GM18909 (cell line): ENCODE data around the gene SPPL3.
A peak's percentile ranks its signal among the peaks of the same experiment; 100 is the strongest.

ENCODE experiments used
- ATAC-seq: cut with Tn5 transposase; IDR thresholded peaks from one replicate; pipeline ENCODE4 v1.9.1; 2021; ENCODE audit warnings: mild to moderate bottlenecking; ENCODE audit not compliant: unreplicated experiment, poor library complexity

The SPPL3 gene

GRCh38 chr12:120825337-120825736, 78.8 kb downstream of the SPPL3 start:
- ATAC-seq, result no peak

DNA sequence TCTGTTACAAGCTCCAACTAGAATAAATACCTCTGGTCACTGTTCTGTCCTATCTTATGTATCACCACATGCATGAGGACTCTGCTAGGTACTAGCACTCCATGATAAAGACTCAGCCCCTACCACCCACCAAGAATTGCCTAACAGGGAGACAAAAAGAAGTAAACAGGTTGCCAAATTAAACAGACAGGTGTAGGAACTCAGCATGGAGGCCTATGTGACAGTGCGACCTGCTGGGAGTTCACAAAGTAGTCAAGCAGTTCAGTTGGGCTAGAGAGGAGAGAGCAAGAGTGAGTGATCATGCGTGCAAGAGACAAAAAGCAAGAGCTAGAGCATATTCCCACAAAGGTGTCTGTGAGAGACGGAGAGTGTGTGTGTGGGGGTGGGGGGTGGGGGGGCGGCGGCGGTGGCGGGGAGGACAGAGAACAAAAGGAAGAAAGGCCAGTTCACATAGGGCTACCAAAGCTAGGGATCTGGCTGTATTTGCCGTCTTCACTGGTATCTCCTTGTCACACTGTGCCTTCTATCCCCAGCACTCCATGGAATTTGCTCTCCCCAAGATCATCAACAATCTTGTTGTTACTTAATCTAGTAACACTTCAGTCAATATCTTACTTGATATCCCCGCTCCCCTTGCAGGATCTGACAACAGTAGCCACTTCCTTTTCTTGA, 81.2 kb downstream of the SPPL3 start:
- ATAC-seq, result no peak

GRCh38 chr12:120821878-120822277, 82.3 kb downstream of the SPPL3 start:
- no peak for ATAC-seq

GRCh38 chr12:120820884-120821510, 83.2 kb downstream of the SPPL3 start:
- no peak for ATAC-seq

DNA sequence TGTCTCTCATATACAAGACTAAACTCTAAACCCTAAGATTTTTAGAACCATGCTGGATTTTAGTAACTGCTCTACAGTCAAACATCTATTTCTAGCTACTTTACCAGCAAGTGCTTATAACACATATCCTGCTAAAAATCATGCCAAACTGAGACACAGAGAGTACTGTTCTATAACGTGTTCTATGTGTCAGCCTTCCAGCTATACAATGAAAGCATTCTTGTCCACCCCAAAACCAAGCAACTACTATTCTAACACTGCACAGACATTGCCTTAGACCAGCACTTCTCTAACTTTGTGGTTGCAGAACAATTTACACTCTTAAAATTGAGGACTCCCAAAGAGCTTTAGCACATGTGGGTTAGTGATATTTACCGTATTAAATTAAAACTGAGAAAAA, 85.7 kb downstream of the SPPL3 start:
- no peak for ATAC-seq

DNA sequence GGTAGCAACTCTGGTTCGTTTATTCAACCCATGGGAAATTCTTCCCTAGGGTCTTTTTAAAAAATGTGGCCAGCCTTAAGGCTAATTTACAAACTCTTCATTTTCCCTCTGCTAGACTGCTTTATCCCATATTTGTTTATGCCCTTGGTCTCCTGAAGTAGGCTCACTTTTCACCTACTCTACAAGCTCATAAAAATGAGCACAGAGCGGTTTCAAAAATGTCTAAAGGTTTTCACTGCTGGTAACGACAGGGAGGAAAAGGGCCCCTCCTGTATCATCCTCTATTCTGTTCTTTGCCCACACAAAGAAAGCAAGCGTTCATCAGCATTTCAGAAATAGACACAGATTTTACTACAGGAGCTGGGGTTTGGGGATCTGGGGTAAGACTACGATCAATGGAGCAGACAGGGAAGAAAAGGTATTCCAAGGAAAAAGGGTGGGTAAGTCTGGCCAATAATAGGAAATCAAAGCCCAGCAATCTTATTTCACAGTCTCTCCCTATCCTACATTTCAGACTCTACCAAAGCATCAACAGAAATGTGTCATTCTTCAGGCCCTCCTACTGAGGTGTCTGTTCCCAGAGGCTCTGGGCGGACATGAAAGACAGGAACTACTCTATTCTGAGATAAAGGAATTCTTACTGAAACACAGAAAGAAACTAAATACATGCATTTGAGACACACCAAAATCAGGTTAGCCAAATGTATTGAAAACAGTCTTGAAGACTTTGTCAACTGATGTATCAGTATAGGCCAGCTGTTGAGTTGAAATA, 86.4 kb downstream of the SPPL3 start:
- ATAC-seq, result no peak

DNA sequence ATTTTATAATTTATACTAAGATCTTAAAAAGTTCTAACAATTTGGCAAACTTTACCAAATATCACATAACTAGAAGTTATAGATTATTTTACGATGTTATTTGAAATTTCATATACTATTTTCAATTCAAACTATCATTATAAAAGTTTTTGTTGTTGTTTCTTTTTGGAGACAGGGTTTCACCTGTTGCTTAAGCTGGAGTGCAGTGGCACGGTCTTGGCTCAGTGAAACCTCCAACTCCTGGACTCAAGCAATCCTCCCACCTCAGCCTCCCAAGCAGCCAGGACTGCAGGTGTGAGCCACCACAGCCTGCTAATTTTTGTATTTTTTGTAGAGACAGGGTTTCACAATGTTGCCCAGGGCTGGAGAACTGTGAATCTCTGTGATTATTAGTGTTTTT, 87.8 kb downstream of the SPPL3 start:
- no peak for ATAC-seq

DNA sequence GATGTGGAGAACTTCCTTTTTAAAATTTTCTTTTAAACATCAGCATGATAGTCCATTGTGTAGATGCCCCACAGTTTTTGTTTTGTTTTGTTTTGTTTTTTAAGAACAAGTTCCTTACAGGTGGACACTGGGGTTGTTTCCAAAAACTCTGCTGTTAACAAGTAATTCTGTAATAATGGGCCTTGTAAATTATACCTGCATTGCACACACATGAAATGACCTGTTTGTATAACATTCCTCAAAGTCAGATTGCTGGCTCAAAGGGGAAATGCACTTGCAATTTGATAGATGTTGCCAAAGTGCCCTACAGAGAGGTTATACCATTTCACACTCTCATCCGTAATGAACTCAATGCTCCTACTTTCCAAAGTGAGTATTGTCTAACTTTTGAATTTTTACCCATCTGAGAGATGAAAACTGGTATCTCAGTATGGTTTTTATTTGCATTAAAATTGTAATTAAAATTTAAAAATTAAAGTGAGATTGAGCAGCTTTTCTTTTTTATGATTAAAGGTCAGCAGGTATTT, 89.2 kb downstream of the SPPL3 start:
- ATAC-seq, result no peak

GRCh38 chr12:120814203-120814902, 89.8 kb downstream of the SPPL3 start:
- ATAC-seq, result no peak

DNA sequence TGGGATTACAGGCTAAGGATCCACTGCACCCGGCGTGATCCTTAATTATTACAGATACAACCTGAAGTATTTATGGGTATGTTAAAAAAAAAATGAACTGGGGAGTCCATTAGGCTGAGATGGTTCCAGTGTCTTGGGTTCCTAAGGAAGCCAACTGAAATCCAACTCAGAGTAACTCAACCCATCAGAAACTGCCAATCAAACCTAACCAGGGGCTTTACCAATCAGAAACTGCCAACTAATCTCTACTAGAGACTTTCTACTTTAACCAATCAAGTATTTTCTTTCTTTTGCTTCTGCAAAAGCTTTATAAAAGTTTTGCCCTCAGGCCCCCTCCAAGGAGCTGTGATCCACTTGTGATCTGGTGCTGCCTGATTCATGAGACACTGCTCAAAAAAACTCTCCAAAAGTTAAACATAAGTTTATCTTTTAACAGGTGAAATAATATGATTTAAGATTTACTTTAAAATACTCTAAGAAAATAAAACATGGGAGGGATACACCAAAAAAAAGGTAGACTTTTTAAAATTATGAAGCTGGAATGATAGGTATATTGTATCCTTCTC, 90.5 kb downstream of the SPPL3 start:
- ATAC-seq, result no peak

GRCh38 chr12:120810021-120810420, 94.1 kb downstream of the SPPL3 start:
- ATAC-seq, result no peak

DNA sequence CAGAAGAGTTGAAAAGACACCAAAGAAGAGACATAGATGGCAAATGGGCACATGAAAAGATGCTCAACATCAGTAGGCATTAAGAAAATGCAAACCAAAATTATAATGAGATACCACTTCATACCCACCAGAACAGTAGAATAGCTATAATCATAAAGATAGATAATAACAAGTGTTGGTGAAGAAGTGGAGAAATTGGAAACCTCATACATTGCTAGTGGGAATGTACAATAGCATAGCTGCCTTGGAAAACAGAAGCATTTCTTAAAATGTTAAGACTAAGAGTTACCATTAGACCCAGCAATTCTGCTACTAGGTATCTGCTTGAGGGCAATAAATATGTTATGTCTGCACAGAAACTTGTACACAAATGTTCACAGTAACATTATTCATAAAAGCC, 99.7 kb downstream of the SPPL3 start:
- ATAC-seq, result no peak

- no peak for ATAC-seq
These were observed 103.0 kb downstream of the SPPL3 start for GRCh38 chr12:120801146-120801545.

- no peak for ATAC-seq
These were observed 103.5 kb downstream of the SPPL3 start for GRCh38 chr12:120800665-120801064.

DNA sequence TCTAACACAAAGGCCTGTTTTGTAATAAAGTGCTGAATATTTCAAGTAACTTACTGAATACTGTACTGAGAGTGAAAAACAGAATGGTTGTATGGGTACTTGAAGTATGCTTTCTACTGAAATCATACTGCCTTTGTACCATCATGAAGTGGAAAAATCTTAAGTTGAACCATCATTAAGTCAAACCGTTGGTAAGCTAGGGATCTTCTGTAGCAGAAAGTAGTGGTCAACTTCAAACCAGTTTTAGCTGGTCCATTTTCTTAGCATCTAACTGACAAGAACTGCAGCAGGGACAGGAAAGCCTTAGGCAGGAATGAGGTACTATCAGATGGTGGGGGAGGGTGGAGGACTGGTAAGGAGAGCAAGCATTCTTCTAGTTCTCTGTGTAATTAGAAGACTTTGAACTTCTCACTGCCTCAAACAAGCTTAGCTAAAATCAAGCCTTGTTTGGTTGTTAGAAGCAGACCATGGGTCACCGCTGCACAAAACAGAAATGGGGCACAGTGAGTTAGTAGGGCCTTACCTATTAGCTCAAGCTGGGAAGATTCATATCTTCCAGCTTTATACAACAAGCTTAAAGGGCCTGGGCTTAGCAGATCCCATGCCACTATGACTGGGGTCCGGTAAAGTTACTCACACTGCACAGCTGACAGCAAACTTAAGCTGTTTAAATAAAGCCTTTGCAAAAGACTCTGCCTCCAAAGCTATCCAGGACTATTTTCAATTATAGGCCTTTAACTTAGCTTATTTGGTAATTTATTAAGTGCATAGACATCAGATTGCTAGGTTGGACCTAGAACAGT, 104.7 kb downstream of the SPPL3 start:
- ATAC-seq, result no peak

- peak; percentile 48 for ATAC-seq
These were observed 105.5 kb downstream of the SPPL3 start for GRCh38 chr12:120798696-120799095.

GRCh38 chr12:120797677-120798642, 106.2 kb downstream of the SPPL3 start:
- ATAC-seq, result no peak

- no peak for ATAC-seq
These were observed 108.5 kb downstream of the SPPL3 start for GRCh38 chr12:120795441-120796178.
